ENCODE measurements around the gene CFAP410. TPM values are rescaled to one million over a fixed set of nuclear protein-coding genes. Genes with fewer than 3 reads are reported as not detected.

The CFAP410 gene
- total and polyA plus RNA-seq, 2 of the 8 experiments (the other 6 are each of a cell fraction or from before 2014, with no cell fraction given) = 10.6 to 12.0 TPM

GRCh38 chr21:44289381-44290010 lies 49.7 kb downstream of the CFAP410 start (continued):
- TF ChIP-seq CTCF (IDR thresholded peaks at IDR 0.05; ENCODE audit: control extremely low read depth in 1 of 3, insufficient read depth in 1 of 3, low read depth in 1 of 3, low read length in 3 of 3) = no peak
- TF ChIP-seq HDAC2 (IDR thresholded peaks at IDR 0.05; ENCODE audit: borderline replicate concordance in 1 of 2, low read depth in 2 of 2, low read length in 2 of 2) = no peak
- no peak for TF ChIP-seq MAX (IDR thresholded peaks at IDR 0.05)
- no peak for TF ChIP-seq EZH2 (IDR thresholded peaks at IDR 0.05; ENCODE audit: low read depth, low read length, severe bottlenecking)
- no peak for TF ChIP-seq GABPA (IDR thresholded peaks at IDR 0.05; ENCODE audit: borderline replicate concordance, insufficient read depth, low read length)
- TF ChIP-seq EGR1 (IDR thresholded peaks at IDR 0.05; ENCODE audit: borderline replicate concordance, low read depth, low read length) = no peak

All from H1 (cell line).